GM23248 (cell line): ENCODE data around the gene IFI27.

ENCODE experiments used
- EZH2 ChIP-seq: fragments of 200-600 bp; sonication (generic); IDR thresholded peaks from 2 replicates; pipeline ENCODE4 v1.6.1; 2018; ENCODE audit warnings: antibody characterized with exemption, mild to moderate bottlenecking; ENCODE audit not compliant: insufficient read depth, poor library complexity, severe bottlenecking
- EZH2phosphoT487 ChIP-seq: fragments of 200-600 bp; sonication (generic); IDR thresholded peaks from 2 replicates; pipeline ENCODE4 v1.6.1; 2018; ENCODE audit warnings: antibody characterized with exemption, moderate library complexity, mild to moderate bottlenecking, low read depth; ENCODE audit not compliant: insufficient read depth

DNA sequence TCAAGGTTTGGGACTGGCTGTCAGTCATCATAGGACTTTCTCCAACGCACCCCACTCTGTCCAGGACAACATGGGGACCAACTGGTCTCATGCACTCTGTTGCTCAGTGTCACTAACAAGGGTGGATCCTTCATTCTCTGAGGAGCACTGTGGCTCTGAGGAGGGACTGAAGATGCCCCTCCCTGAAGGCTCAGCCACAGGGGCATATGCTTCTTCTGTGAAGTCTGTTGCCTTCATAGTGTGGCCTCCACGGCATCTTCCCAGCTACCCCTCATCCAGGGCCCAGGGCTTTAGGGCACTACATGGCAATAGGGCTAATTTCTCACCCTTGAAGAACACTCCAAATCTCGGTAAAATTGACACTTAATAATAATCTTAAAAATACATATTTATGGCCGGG, 33.2 kb downstream of the IFI27 start:
- TF ChIP-seq EZH2phosphoT487 (no peak), EZH2 (no peak)
